HepG2 (cell line): ENCODE measurements around the gene MYH9. TPM values are rescaled to one million over a fixed set of nuclear protein-coding genes. Genes with fewer than 3 reads are reported as not detected.

ENCODE experiments used
- ASH2L ChIP-seq: fragments of 300-600, 200-600 bp; sonication (generic); IDR thresholded peaks from 2 replicates; pipeline ENCODE4 v1.7.0; 2017; ENCODE audit warnings: low read depth, mild to moderate bottlenecking, moderate library complexity, mixed read lengths, low read length; ENCODE audit not compliant: insufficient read length
- BCL3 ChIP-seq: sonication (generic); formaldehyde crosslinking; IDR thresholded peaks from 2 replicates; pipeline ENCODE4 v1.5.1; 2020; ENCODE audit warnings: mild to moderate bottlenecking, missing genetic modification reagents, moderate library complexity
- FOXK1 ChIP-seq: sonication (generic); formaldehyde crosslinking; IDR thresholded peaks from 2 replicates; pipeline ENCODE4 v1.4.0; 2020; ENCODE audit warnings: low read depth, missing genetic modification reagents, borderline replicate concordance
- GABPA ChIP-seq, 2 experiments: IDR thresholded peaks; 2 replicates each; pipeline ENCODE4 v1.6.1; 2011 to 2016; ENCODE audit warnings: low read depth in 2 of 2, low read length in 1 of 2, missing biosample characterization in 1 of 2, missing genetic modification characterization in 1 of 2
- GPBP1L1 ChIP-seq: sonication (generic); formaldehyde crosslinking; IDR thresholded peaks from 2 replicates; pipeline ENCODE4 v1.5.0; 2020; ENCODE audit warnings: mild to moderate bottlenecking, missing genetic modification reagents
- ISX ChIP-seq: sonication (generic); formaldehyde crosslinking; conservative IDR thresholded peaks from 2 replicates; pipeline ENCODE4 v1.5.0; 2020; ENCODE audit warnings: missing genetic modification reagents
- MIER3 ChIP-seq: IDR thresholded peaks from 2 replicates; pipeline ENCODE4 v1.6.1; 2016; ENCODE audit warnings: missing compliant biosample characterization, borderline replicate concordance
- MLXIP ChIP-seq: sonication (generic); formaldehyde crosslinking; IDR thresholded peaks from 2 replicates; pipeline ENCODE4 v1.9.0; 2021; ENCODE audit warnings: missing genetic modification reagents, borderline replicate concordance
- NFKBIZ ChIP-seq: IDR thresholded peaks from 2 replicates; pipeline ENCODE4 v1.6.1; 2018; ENCODE audit warnings: missing genetic modification reagents, missing compliant biosample characterization
- PITX1 ChIP-seq: sonication (generic); formaldehyde crosslinking; IDR thresholded peaks from 2 replicates; pipeline ENCODE4 v1.5.1; 2020; ENCODE audit warnings: mild to moderate bottlenecking, missing genetic modification reagents
- PPARG ChIP-seq: conservative IDR thresholded peaks from 2 replicates; pipeline ENCODE4 v1.6.1; 2016; ENCODE audit warnings: missing biosample characterization, missing genetic modification reagents
- SCMH1 ChIP-seq: sonication (generic); formaldehyde crosslinking; IDR thresholded peaks from 2 replicates; pipeline ENCODE4 v1.9.0; 2021; ENCODE audit warnings: missing genetic modification reagents, mild to moderate bottlenecking, borderline replicate concordance
- SOX6 ChIP-seq, 2 experiments: fragments of 450-650 bp in 1 of 2; sonication (generic) in 1 of 2; formaldehyde crosslinking in 1 of 2; IDR thresholded peaks; 2 replicates each; pipeline versions ENCODE4 v1.4.0 to v1.6.1; 2017 to 2020; ENCODE audit warnings: antibody characterized with exemption in 1 of 2, mild to moderate bottlenecking in 1 of 2, missing genetic modification reagents in 1 of 2
- TARDBP ChIP-seq: sonication (generic); formaldehyde crosslinking; IDR thresholded peaks from 2 replicates; pipeline ENCODE4 v1.8.0; 2022; ENCODE audit warnings: mild to moderate bottlenecking, missing genetic modification reagents
- ZFP91 ChIP-seq: sonication (generic); formaldehyde crosslinking; IDR thresholded peaks from 2 replicates; pipeline ENCODE4 v1.9.0; 2022; ENCODE audit warnings: missing genetic modification reagents, mild to moderate bottlenecking, borderline replicate concordance
- ZNF296 ChIP-seq: sonication (generic); formaldehyde crosslinking; conservative IDR thresholded peaks from 2 replicates; pipeline ENCODE4 v1.5.0; 2020; ENCODE audit warnings: mild to moderate bottlenecking, missing genetic modification reagents
- ZNF460 ChIP-seq: sonication (generic); formaldehyde crosslinking; IDR thresholded peaks from 2 replicates; pipeline ENCODE4 v1.5.1; 2020; ENCODE audit warnings: missing genetic modification reagents, mild to moderate bottlenecking, borderline replicate concordance
- polyA plus RNA-seq, 8 experiments: library from polyadenylated mRNA; depleted of rRNA in 3 of 8; stranded (reverse) in 7 of 8; unstranded in 1 of 8; fragments of >200 nt; fragmentation: Illumina TruSeq in 4 of 8; extraction: Trizol in 4 of 8; gene quantifications; 2 replicates each; pipeline versions ENCODE4 v1.2.1 to v1.2.3, GENCODE V29; 2011 to 2016; ENCODE audit warnings: low read depth in 4 of 8, missing spikeins in 1 of 8, mixed read lengths in 1 of 8; ENCODE audit not compliant: insufficient read depth in 1 of 8
- total RNA-seq, 5 experiments: library from RNA; depleted of rRNA; stranded (reverse); fragments of >200 nt; fragmentation: Illumina TruSeq; extraction: Trizol; gene quantifications; 2 replicates each; pipeline ENCODE4 v1.2.3, GENCODE V29; 2016; ENCODE audit warnings: low read depth in 1 of 5
- TF ChIP-seq, protein P1 (sequence below): IDR thresholded peaks from 2 replicates; pipeline ENCODE4 v1.6.1; 2012; ENCODE audit warnings: inconsistent platforms

The MYH9 gene
- total and polyA plus RNA-seq, 2 of the 13 experiments (the other 11 are each of a cell fraction or from before 2014, with no cell fraction given): 50.7 to 98.5 TPM

DNA sequence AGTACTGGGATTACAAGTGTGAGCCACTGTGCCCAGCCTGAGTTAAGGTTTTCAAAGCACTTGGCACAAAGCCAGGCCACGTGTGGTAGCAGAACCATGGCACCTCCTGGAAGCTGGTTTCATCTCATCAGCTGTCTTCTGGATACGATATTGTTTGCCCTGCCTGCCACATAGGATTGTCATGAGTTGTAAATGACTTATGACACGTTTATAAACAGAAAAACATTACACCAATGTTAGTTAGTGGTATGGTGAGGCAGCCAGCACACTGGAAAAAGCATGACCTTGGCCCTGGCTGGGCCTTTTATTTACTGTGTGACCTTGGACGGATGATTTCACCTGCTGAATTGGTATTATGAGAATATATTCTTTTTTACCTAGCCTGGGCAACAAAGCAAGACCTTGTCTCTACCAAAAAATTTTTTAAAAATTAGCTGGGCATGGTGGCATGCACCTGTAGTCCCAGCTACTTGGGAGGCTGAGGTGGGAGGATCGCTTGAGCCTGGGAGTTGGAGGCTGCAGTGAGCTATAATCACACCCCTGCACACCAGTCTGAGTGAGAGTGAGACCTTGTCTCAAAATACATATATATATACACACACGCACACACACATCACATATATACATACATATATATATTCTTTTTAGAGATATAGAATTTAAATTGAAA is 24.0 kb upstream of the MYH9 start (continued):
- TF ChIP-seq, protein P1, sequence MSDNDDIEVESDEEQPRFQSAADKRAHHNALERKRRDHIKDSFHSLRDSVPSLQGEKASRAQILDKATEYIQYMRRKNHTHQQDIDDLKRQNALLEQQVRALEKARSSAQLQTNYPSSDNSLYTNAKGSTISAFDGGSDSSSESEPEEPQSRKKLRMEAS: peak; percentile 68
- TF ChIP-seq FOXK1 (CRISPR knock-in tag) (peak; percentile 42; the same call in 1 of the 2 replicates), MLXIP (CRISPR knock-in tag) (no peak), PPARG (CRISPR knock-in tag) (peak; percentile 68), ZNF296 (no peak), PITX1 (CRISPR knock-in tag) (peak; percentile 53), SOX6 (IDR thresholded peaks at IDR 0.05) (no peak), SOX6 (CRISPR knock-in tag; IDR thresholded peaks at IDR 0.05) (peak; percentile 75), ZNF460 (CRISPR knock-in tag) (peak; percentile 70; the same call in 1 of the 2 replicates), SCMH1 (no peak), BCL3 (CRISPR knock-in tag) (peak; percentile 35; the same call in 1 of the 2 replicates), ASH2L (peak; percentile 18), NFKBIZ (0 out of 2 replicates have a peak, but pooled peaks have one; percentile 18), GABPA (IDR thresholded peaks at IDR 0.05; ENCODE audit: low read depth, low read length) (no peak), GABPA (CRISPR knock-in tag; IDR thresholded peaks at IDR 0.05; ENCODE audit: low read depth) (peak; percentile 42; the same call in 1 of the 2 replicates), TARDBP (peak; percentile 45; the same call in 1 of the 2 replicates), MIER3 (CRISPR knock-in tag) (peak; percentile 65; the same call in 1 of the 2 replicates), GPBP1L1 (CRISPR knock-in tag) (no peak), ISX (CRISPR knock-in tag) (no peak), ZFP91 (CRISPR knock-in tag) (no peak)
